BLaER1 treated with 17β-estradiol and CSF1 and Interleukin-3, amounts not matched to agents 10 nM and 100 nM (cell line): ENCODE measurements around the gene ITPKB.
A peak's percentile ranks its signal among the peaks of the same experiment; 100 is the strongest.

Source experiments
- H3K27ac ChIP-seq, 11 experiments: shearing (Covaris generic); formaldehyde crosslinking; 2 replicates each; pipeline ENCODE4 v1.8.1; 2022
- H3K27me3 ChIP-seq, 11 experiments: shearing (Covaris generic); formaldehyde crosslinking; 2 replicates each; pipeline ENCODE4 v1.8.1; 2022
- H3K36me3 ChIP-seq, 11 experiments: shearing (Covaris generic); formaldehyde crosslinking; 2 replicates each; pipeline ENCODE4 v1.8.1; 2022
- H3K4me1 ChIP-seq, 10 experiments: shearing (Covaris generic); formaldehyde crosslinking; 2 replicates each; pipeline ENCODE4 v1.8.1; 2022
- H3K4me2 ChIP-seq, 11 experiments: shearing (Covaris generic); formaldehyde crosslinking; 2 replicates each; pipeline ENCODE4 v1.8.1; 2022
- H3K4me3 ChIP-seq, 10 experiments: shearing (Covaris generic); formaldehyde crosslinking; 2 replicates each; pipeline ENCODE4 v1.8.1; 2022
- H3K9ac ChIP-seq, 11 experiments: shearing (Covaris generic); formaldehyde crosslinking; 2 replicates each; pipeline ENCODE4 v1.8.1; 2022
- H3K9me3 ChIP-seq, 11 experiments: shearing (Covaris generic); formaldehyde crosslinking; replicated peaks in 1 of 11; 2 replicates each; pipeline ENCODE4 v1.8.1; 2022
- H4K20me1 ChIP-seq, 11 experiments: shearing (Covaris generic); formaldehyde crosslinking; 2 replicates each; pipeline ENCODE4 v1.8.1; 2022
- Cebpa-rat ChIP-seq, 11 experiments: shearing (Covaris generic); IDR thresholded peaks; 2 replicates each; pipeline ENCODE4 v1.8.1; 2022

ITPKB gene

GRCh38 chr1:226685196-226685820 is 53.8 kb downstream of the ITPKB start:
- H3K4me3 ChIP-seq, result no peak overlapping the region
- peak overlapping the region; percentile 52 to 96 (median 77); a peak in 18 of 22 replicates for H3K4me2 ChIP-seq
- peak overlapping the region in 2 of 11 experiments; percentile 4 to 59; a peak in 3 of 22 replicates for H3K9ac ChIP-seq
- no peaks in the 10 kb centered on the region for H3K9me3 ChIP-seq
- peak overlapping the region in 3 of 11 experiments; percentile 5 to 73 (median 17); a peak in 3 of 22 replicates for H3K27ac ChIP-seq
- H3K27me3 ChIP-seq, result no peaks in the 10 kb centered on the region
- peaks cover 0 to 15% (median 0%) of the 10 kb centered on the region in 11 experiments; a peak in 5 of 22 replicates for H3K36me3 ChIP-seq
- peaks cover 0 to 40% (median 21%) of the 10 kb centered on the region in 11 experiments; a peak in 13 of 22 replicates for H4K20me1 ChIP-seq
- TF ChIP-seq Cebpa-rat (IDR thresholded peaks at IDR 0.05), result no peak
- peaks cover 45 to 98% (median 78%) of the 10 kb centered on the region in 10 experiments for H3K4me1 ChIP-seq

- Histone ChIP-seq H3K27ac (no peak overlapping the region), H3K36me3 (peaks cover 0 to 7% (median 0%) of the 10 kb centered on the region in 11 experiments; a peak in 3 of 22 replicates), H4K20me1 (peaks cover 0 to 40% (median 21%) of the 10 kb centered on the region in 11 experiments; a peak in 13 of 22 replicates), H3K9ac (no peak overlapping the region), H3K4me2 (peak overlapping the region in 6 of 11 experiments; percentile 0 to 96 (median 86); a peak in 10 of 22 replicates), H3K4me3 (no peak overlapping the region), H3K4me1 (peaks cover 53 to 100% (median 83%) of the 10 kb centered on the region in 10 experiments), H3K27me3 (no peaks in the 10 kb centered on the region), H3K9me3 (no peaks in the 10 kb centered on the region)
- TF ChIP-seq Cebpa-rat (IDR thresholded peaks at IDR 0.05), result no peak
These were observed 55.1 kb downstream of the ITPKB start for GRCh38 chr1:226684026-226684425.

GRCh38 chr1:226682871-226683814 is 55.9 kb downstream of the ITPKB start:
- no peak overlapping the region for H3K4me3 ChIP-seq
- H3K36me3 ChIP-seq, result peaks cover 0 to 7% (median 0%) of the 10 kb centered on the region in 11 experiments; a peak in 3 of 22 replicates
- no peaks in the 10 kb centered on the region for H3K27me3 ChIP-seq
- no peak for TF ChIP-seq Cebpa-rat (IDR thresholded peaks at IDR 0.05)
- no peak overlapping the region; a peak in 1 of 22 replicates for H3K27ac ChIP-seq
- H4K20me1 ChIP-seq, result peaks cover 0 to 32% (median 16%) of the 10 kb centered on the region in 11 experiments; a peak in 13 of 22 replicates
- H3K9ac ChIP-seq, result no peak overlapping the region
- no peaks in the 10 kb centered on the region for H3K9me3 ChIP-seq
- H3K4me1 ChIP-seq, result peaks cover 55 to 100% (median 83%) of the 10 kb centered on the region in 10 experiments
- peak overlapping the region in 6 of 11 experiments; percentile 11 to 96 (median 86); a peak in 8 of 22 replicates for H3K4me2 ChIP-seq

GRCh38 chr1:226681652-226682493 is 57.2 kb downstream of the ITPKB start:
- no peaks in the 10 kb centered on the region for H3K9me3 ChIP-seq
- H3K27ac ChIP-seq, result no peak overlapping the region
- TF ChIP-seq Cebpa-rat (IDR thresholded peaks at IDR 0.05), result no peak
- peaks cover 0 to 7% (median 0%) of the 10 kb centered on the region in 11 experiments; a peak in 3 of 22 replicates for H3K36me3 ChIP-seq
- H3K9ac ChIP-seq, result no peak overlapping the region
- peak overlapping the region in 4 of 11 experiments; percentile 84 to 94 (median 92); a peak in 5 of 22 replicates for H3K4me2 ChIP-seq
- no peak overlapping the region for H3K4me3 ChIP-seq
- peaks cover 55 to 100% (median 83%) of the 10 kb centered on the region in 10 experiments for H3K4me1 ChIP-seq
- H3K27me3 ChIP-seq, result no peaks in the 10 kb centered on the region
- H4K20me1 ChIP-seq, result peaks cover 0 to 23% (median 6%) of the 10 kb centered on the region in 11 experiments; a peak in 11 of 22 replicates

- peak overlapping the region in 8 of 10 experiments; percentile 46 to 73 (median 60); a peak in 13 of 20 replicates for H3K4me3 ChIP-seq
- peaks cover 55 to 100% (median 83%) of the 10 kb centered on the region in 10 experiments for H3K4me1 ChIP-seq
- no peak for TF ChIP-seq Cebpa-rat (IDR thresholded peaks at IDR 0.05)
- H3K4me2 ChIP-seq, result peak overlapping the region; percentile 81 to 96 (median 93)
- peaks cover 0 to 19% (median 0%) of the 10 kb centered on the region in 11 experiments; a peak in 6 of 22 replicates for H4K20me1 ChIP-seq
- H3K27me3 ChIP-seq, result no peaks in the 10 kb centered on the region
- peaks cover 0 to 7% (median 0%) of the 10 kb centered on the region in 11 experiments; a peak in 3 of 22 replicates for H3K36me3 ChIP-seq
- H3K9me3 ChIP-seq, result no peaks in the 10 kb centered on the region
- peak overlapping the region in 10 of 11 experiments; percentile 78 to 87 (median 81); a peak in 17 of 22 replicates for H3K9ac ChIP-seq
- peak overlapping the region in 10 of 11 experiments; percentile 75 to 91 (median 82); a peak in 19 of 22 replicates for H3K27ac ChIP-seq
These were observed 58.4 kb downstream of the ITPKB start for GRCh38 chr1:226680653-226681052.

GRCh38 chr1:226679853-226680516 is 59.1 kb downstream of the ITPKB start:
- Histone ChIP-seq H3K27ac (peak overlapping the region; percentile 75 to 91 (median 80)), H4K20me1 (peaks cover 0 to 19% (median 0%) of the 10 kb centered on the region in 11 experiments; a peak in 5 of 22 replicates), H3K4me3 (peak overlapping the region; percentile 46 to 73 (median 60)), H3K4me1 (peaks cover 58 to 99% (median 82%) of the 10 kb centered on the region in 10 experiments), H3K27me3 (no peaks in the 10 kb centered on the region), H3K4me2 (peak overlapping the region; percentile 81 to 96 (median 93)), H3K9ac (peak overlapping the region; percentile 69 to 87 (median 81)), H3K9me3 (no peaks in the 10 kb centered on the region), H3K36me3 (peaks cover 0 to 6% (median 0%) of the 10 kb centered on the region in 11 experiments; a peak in 3 of 22 replicates)
- no peak for TF ChIP-seq Cebpa-rat (IDR thresholded peaks at IDR 0.05)

- TF ChIP-seq Cebpa-rat (IDR thresholded peaks at IDR 0.05), result no peak
These were observed 59.8 kb downstream of the ITPKB start for GRCh38 chr1:226679262-226679661.

More at GRCh38 chr1:226679262-226679661, 59.8 kb downstream of the ITPKB start:
- Histone ChIP-seq H3K4me2 (peak overlapping the region; percentile 81 to 96 (median 93)), H3K27ac (peak overlapping the region; percentile 21 to 91 (median 86); a peak in 20 of 22 replicates), H3K4me1 (peaks cover 64 to 98% (median 81%) of the 10 kb centered on the region in 10 experiments), H4K20me1 (peaks cover 0 to 19% (median 0%) of the 10 kb centered on the region in 11 experiments; a peak in 5 of 22 replicates), H3K9me3 (no peaks in the 10 kb centered on the region), H3K36me3 (no peaks in the 10 kb centered on the region; a peak in 1 of 22 replicates), H3K9ac (peak overlapping the region; percentile 10 to 87 (median 80); a peak in 20 of 22 replicates), H3K4me3 (peak overlapping the region in 4 of 10 experiments; percentile 5 to 61 (median 50); a peak in 3 of 20 replicates), H3K27me3 (no peaks in the 10 kb centered on the region)
